Stimulated activated CD4-positive, alpha-beta T cell treated with anti-CD3 and anti-CD28 coated beads, Interleukin-12 subunit alpha, Interleukin-12 subunit beta, amount 100 ng/mL, for 48 hours (primary cell): ENCODE results near the gene ADD1.
"Not testable (repeated sequence)": the region's sequence is repeated elsewhere in the genome, so short reads cannot be mapped to it uniquely, and the experiment has no call there.

ENCODE experiments used
- DNase-seq, 3 donors: peaks; one replicate each; pipeline ENCODE4 v3.0.0-alpha.2; 2020; ENCODE audit warnings: low read depth in 2 of 3, low spot score in 1 of 3

Gene ADD1

GRCh38 chr4:2932321-2932950 lies 88.8 kb downstream of the ADD1 start:
- no peak for DNase-seq

GRCh38 chr4:2932951-2933565 lies 89.4 kb downstream of the ADD1 start:
- no peak for DNase-seq

- DNase-seq = no peak
These were observed 90.0 kb downstream of the ADD1 start for GRCh38 chr4:2933566-2934076.

GRCh38 chr4:2934077-2934812 lies 90.6 kb downstream of the ADD1 start:
- DNase-seq = no peak

GRCh38 chr4:2934813-2935761 lies 91.4 kb downstream of the ADD1 start:
- DNase-seq = peak; percentile 89 to 98 (median 97)

- DNase-seq = peak; percentile 67 to 78 (median 78)
These were observed 92.4 kb downstream of the ADD1 start for GRCh38 chr4:2935762-2936743.

- peak in 2 of 3 donors; percentile 67 to 73 for DNase-seq
These were observed 93.1 kb downstream of the ADD1 start for GRCh38 chr4:2936773-2937145.

- no peak for DNase-seq
These were observed 93.7 kb downstream of the ADD1 start for GRCh38 chr4:2937146-2937857.

- DNase-seq = no peak
These were observed 94.3 kb downstream of the ADD1 start for GRCh38 chr4:2937986-2938385.

- DNase-seq = not testable (repeated sequence)
These were observed 94.8 kb downstream of the ADD1 start for GRCh38 chr4:2938411-2938810.

GRCh38 chr4:2938906-2939305 lies 95.3 kb downstream of the ADD1 start:
- DNase-seq = no peak

GRCh38 chr4:2939383-2940243 lies 96.0 kb downstream of the ADD1 start:
- no peak for DNase-seq

GRCh38 chr4:2940267-2941137 lies 96.9 kb downstream of the ADD1 start:
- DNase-seq = no peak

GRCh38 chr4:2941138-2942036 lies 97.7 kb downstream of the ADD1 start:
- no peak for DNase-seq

GRCh38 chr4:2942037-2942531 lies 98.4 kb downstream of the ADD1 start:
- DNase-seq = no peak
